Stimulated activated CD4-positive, alpha-beta T cell treated with anti-CD3 and anti-CD28 coated beads, Interleukin-12 subunit alpha, Interleukin-12 subunit beta, amount 100 ng/mL, for 4 hours (primary cell): Measurements from ENCODE around the gene ADI1.
A peak's percentile ranks its signal among the peaks of the same experiment; 100 is the strongest.

Source experiments
- DNase-seq: peaks from one replicate; pipeline ENCODE4 v3.0.0-alpha.2; 2020

ADI1 gene

GRCh38 chr2:3519255-3520205 lies at the start of gene ADI1:
TSS of gene ADI1 (minus strand) at chr2:3519531. CDS start at chr2:3519487, 44 bp downstream.
- DNase-seq, result peak; percentile 72

GRCh38 chr2:3566806-3567205 lies 47.5 kb upstream of the ADI1 start:
- no peak for DNase-seq

- DNase-seq, result no peak
Observed at GRCh38 chr2:3565117-3565516, 45.8 kb upstream of the ADI1 start.

- DNase-seq, result no peak
Observed at GRCh38 chr2:3563521-3563976, 44.2 kb upstream of the ADI1 start.

GRCh38 chr2:3558205-3559014 lies 39.1 kb upstream of the ADI1 start, which contains the start of gene RNASEH1:
TSS of gene RNASEH1 (minus strand) at chr2:3558333. CDS start at chr2:3558260, 73 bp downstream.
- peak; percentile 99 for DNase-seq

GRCh38 chr2:3557639-3558204 lies 38.4 kb upstream of the ADI1 start:
- DNase-seq, result no peak

GRCh38 chr2:3553946-3554345 lies 34.6 kb upstream of the ADI1 start:
- no peak for DNase-seq

GRCh38 chr2:3547915-3548314 lies 28.6 kb upstream of the ADI1 start:
- no peak for DNase-seq

GRCh38 chr2:3545788-3546478 lies 26.6 kb upstream of the ADI1 start:
- DNase-seq, result no peak

GRCh38 chr2:3543023-3543683 lies 23.8 kb upstream of the ADI1 start:
- no peak for DNase-seq

- no peak for DNase-seq
Observed at GRCh38 chr2:3542107-3542506, 22.8 kb upstream of the ADI1 start.

GRCh38 chr2:3539836-3540235 lies 20.5 kb upstream of the ADI1 start:
- DNase-seq, result no peak

- no peak for DNase-seq
Observed at GRCh38 chr2:3536682-3537632, 17.6 kb upstream of the ADI1 start.

- no peak for DNase-seq
Observed at GRCh38 chr2:3535794-3536681, 16.7 kb upstream of the ADI1 start.

GRCh38 chr2:3535467-3535793 lies 16.1 kb upstream of the ADI1 start:
- DNase-seq, result no peak

GRCh38 chr2:3534251-3534814 lies 15.0 kb upstream of the ADI1 start:
- no peak for DNase-seq

GRCh38 chr2:3533836-3534235 lies 14.5 kb upstream of the ADI1 start:
- DNase-seq, result no peak

- DNase-seq, result no peak
Observed at GRCh38 chr2:3532941-3533340, 13.6 kb upstream of the ADI1 start.

GRCh38 chr2:3529316-3530025 lies 10.1 kb upstream of the ADI1 start:
- DNase-seq, result no peak
